HG03097 (cell line): ENCODE measurements around the gene HOXB4.

ENCODE experiments used
- ATAC-seq: cut with Tn5 transposase; IDR thresholded peaks from one replicate; pipeline ENCODE4 v1.9.1; 2021; ENCODE audit not compliant: unreplicated experiment, low FRiP score

Gene HOXB4

DNA sequence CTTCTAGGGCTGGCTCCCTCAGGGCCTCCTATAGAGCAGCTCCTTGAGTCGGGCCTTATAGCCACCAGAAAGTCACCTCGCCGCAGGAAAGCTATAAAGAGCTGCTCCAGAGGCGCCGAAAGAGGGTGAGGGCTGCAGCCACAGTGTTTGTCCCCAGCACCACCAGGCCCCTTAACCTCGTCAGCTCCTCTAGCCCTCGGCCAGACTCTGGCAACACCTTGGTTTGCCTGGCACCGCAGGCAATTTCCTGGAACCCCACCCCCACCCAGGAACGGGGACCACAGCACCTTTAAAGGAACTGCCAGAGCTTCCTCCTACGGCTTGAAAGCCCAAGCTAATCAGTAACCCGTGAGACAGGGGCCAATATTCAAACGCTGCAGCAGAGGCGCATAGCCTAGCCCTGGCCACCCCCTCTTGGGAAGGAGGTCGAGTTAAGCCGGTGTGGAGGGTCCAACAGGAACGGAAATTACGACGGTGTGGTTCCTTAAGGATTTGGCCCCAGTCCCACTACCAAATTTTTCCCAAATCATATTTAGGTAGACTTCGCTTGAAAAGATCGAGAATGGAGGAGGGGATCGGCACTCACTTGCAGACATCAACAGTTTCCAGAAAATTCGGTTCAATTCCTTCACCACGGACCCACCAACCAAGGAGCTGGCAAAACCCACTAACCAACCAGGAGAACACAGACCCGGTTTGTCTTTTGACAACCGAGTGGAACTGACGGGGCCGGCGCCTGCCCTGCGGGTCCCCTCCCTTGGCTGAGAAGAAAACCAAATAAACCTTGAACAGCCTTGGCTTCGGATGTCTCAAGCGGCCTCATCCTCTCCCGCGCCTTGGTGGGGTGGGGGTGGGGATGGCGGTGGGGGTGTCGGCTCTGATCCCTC lies 23.6 kb upstream of the HOXB4 start:
- no peak for ATAC-seq

DNA sequence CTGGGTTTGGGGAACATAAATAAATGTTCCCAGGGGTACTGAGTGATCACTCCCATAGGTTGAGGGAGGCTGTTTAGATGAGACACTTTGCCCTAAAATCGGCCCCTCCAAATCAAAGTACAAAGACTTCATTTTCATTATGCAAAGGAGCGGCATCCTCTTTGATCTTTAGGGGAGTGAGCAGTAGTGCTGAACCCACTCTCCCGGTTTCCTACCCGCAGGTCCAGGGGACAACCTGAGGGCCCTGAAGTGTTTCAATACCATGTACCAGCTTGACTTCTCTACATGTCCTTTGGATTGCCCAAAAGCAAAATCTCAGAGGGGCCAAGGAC lies 23.0 kb upstream of the HOXB4 start:
- ATAC-seq: no peak

DNA sequence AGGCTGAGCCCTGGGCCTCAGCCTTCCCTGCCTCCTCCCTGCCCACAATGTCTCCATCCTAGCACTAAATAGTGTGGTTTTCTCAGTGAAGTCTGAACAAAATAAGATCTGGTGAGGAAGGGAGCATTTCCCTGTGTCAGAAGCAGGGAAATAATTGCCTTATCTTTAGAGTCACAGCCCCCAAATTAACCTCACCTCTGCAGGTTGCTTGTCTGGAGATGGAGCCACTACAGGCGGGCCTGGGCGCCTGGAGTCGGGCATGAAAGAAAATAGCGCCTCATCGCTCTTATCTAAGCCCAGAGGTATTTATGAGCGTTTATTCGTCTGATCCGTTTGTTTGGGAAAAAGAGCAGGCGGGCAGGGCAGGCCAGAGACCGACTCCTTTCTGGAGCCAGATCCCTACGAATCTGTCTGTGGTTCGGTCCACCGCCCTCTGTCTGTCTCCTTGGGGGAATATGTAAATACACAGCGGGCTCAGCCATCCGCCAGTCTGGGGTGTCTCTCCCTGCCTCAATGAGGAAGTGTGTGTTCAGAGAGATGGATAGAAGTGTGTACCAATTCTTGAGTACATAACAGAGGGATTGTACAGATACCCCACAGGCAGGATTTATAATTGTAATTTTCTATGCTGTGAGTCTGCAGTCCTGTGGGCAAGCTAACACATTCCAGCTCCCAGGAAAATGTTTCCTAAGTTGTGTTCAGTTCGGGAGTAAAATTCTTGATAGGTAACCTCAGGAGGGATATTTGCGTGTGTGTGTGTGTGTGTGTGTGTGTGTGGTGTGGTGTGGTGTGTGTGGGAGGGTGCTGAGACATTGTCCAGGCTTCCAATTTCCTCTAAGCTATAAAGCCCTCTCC lies 22.3 kb upstream of the HOXB4 start:
- no peak for ATAC-seq

DNA sequence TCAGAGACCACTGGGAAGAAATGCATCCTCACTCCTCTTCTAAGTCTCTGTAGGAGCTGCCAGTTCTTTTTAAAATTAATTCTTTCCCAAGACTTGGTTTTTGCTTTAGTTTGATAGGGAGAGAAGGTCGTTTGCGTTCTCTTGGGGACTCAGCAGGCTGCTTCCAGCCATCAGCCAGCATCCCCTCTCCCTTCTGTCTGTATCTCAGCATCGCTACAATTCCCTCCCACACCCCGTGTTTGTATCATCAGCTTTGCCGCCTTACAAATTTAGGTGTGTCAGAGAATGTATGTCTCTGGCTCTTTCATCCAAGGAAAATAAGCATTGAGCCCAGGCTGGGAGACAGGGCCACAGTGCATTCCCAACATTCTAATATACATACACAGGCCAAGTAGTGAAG lies 21.2 kb upstream of the HOXB4 start:
- no peak for ATAC-seq

DNA sequence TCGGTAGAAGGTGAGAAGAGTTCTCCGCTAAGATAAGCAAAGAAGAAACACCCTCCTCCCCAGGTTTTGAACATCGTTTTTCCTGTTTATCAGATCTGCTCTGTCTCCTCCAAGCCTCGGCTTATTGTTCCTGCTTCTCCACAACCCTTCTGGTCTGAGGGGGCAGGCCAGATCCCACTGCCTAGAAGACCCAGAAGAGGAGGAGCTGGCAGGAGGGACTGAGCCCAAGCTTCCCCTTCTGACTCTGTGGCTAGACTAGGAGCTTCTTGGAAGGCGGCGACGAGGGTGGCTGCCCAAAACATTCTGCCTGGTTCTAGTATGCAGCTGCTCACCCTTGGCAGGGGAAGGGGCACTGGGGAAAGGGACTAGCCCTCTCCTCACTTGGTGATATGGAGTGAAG lies 20.6 kb upstream of the HOXB4 start:
- ATAC-seq: no peak

DNA sequence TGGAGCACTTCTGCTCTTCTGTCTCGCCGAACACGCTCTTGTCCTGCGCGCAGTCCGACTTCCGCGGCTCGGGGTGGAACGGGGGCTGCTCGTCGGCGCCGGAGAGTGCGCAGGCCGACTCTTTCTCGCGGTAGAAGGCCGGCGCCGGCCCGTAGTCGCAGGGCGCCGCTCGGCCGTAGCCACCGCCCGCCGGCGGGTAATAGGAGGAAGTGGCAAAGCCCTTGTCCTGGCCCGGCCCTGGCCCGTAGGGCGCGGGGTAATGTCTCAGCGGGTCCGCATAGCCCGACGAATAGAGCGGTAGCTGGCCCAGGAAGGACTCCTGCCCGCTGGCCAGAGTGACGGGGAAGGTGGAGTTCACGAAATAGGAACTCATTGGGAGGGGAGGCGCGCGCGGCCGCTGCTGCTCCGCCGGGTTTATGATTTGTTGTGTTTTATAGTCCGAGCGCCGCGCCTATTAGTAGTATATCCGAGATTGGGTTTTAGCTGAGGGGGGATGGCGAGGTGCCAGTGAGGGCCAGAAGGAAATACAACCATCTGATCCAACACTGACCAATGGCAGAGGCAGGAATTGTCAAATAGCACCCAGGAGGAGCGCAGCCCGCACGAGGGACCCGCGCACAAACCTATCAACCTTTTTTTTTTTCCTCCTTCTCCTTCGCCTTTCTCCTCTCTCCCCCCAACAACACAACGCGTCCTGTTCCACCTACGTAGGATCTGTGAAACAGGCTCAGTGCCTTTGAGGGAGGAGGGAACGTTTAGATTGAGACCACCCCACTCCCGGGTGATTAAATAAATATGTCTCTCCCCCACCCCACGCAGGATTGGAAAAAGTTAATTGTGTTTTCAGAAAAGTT lies 19.9 kb upstream of the HOXB4 start:
- no peak for ATAC-seq

DNA sequence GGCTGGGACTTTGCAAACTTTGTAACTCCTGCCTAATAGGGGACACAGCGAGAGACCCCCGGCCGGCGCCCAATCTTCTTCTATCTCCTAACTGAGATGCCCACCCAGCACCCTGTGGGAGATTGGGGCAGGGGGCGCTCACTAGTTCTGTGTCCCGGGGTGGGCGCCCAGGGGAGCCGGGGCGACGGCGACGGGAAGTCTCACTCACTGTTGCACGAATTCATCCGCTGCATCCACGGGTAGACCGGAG lies 19.3 kb upstream of the HOXB4 start:
- ATAC-seq: no peak

DNA sequence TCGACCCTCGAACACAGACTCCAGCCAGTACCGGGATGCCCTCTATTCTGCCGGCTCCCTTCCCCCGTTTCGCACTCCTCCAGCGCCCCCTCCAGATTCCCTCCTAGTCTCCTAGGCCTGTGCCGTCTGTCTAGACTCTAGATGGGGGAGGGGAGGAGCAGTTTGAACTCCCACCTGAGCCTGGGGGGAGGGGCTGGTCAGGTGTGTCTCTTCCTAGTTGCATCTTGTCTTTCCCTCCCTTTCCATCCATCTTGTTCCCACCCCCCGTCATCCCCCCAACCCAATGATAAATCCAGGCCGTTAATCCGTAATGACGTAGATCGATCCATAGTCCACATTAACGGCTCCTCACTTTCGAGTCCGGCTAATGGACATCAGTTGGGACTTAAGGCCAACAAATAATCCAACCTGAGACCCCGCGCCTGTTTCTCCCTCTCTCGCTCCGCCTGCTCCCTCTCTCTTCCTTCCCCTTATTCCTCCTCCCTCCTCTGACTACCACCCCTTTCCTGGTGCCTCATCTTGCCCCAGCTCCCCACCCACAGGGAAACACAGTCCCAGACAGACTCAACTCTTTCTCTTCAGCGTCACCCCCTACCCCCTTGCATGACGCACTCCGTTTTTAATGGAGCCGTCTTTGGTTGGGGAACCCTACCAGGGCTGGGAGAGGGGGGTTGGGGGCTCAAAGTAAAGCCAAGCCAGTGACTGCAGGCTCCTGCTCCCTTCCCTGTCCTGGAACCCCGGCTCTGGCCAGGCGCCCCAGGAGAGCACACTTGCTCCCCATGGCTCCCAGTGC lies 18.8 kb upstream of the HOXB4 start:
- ATAC-seq: no peak

DNA sequence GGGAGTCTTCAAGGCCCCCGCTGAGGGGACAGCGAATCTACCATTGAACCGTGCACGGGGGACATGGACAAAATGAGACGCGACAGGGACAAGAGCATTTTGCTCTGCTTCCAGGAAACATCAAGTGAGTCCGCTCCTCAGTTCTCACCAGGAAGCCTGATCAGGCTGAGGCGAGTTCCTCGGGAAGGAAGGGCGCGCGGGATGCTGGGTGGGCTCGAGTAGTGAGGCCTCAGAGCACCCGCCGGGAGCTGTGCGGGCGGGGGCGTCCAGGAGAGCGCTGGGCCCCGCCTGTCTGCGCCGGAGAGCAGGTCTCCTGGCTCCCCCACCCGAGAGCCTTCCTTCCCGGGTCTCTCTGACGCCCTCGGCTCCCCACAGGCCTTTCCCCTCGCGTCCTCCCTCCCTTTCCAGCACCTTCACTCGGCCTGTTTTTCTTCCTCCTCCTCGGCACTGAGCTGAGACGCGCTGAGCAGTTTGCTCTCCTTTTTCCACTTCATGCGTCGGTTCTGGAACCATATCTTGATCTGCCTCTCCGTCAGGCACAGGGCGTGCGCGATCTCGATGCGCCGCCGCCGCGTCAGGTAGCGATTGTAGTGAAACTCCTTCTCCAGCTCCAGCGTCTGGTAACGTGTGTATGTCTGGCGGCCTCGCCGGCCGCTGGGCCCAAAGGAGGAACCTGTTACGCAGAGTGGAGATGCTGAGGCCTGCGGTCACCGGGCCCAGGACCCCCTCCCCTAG lies 18.0 kb upstream of the HOXB4 start:
- no peak for ATAC-seq

DNA sequence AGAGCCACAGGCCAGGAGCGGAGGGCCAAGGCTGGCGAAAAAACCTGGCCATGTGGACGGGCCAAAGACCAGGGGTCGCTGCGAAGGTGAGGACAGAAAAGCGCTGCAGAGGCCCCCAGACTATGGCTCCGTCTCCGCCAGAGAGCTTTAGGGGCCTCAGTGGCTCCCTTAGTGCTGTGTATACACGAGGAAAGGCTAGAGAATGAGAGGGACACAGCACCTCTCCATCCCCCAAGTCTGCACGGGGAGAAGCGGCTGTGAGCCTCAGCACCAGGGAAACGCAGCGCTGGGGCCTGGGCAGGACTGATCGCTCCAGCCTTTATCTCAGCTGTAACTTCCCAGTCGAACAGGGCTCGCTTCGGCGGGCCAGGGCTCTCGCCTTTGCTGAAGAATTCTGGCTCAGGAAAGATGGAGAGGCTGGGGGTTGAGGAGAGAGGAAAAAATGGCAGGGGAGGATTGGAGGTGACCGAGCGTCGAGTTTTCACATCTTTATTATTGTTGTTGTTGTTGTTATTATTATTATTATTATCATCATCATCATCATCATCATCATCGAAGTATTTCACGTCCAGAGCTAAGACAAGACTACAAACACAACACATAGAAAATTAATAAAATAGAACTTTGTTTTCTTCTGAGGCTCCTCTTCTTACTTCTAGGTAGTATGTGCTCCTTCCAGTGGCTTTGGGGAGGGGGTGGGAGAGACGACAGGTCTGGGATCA lies 17.3 kb upstream of the HOXB4 start:
- ATAC-seq: no peak

DNA sequence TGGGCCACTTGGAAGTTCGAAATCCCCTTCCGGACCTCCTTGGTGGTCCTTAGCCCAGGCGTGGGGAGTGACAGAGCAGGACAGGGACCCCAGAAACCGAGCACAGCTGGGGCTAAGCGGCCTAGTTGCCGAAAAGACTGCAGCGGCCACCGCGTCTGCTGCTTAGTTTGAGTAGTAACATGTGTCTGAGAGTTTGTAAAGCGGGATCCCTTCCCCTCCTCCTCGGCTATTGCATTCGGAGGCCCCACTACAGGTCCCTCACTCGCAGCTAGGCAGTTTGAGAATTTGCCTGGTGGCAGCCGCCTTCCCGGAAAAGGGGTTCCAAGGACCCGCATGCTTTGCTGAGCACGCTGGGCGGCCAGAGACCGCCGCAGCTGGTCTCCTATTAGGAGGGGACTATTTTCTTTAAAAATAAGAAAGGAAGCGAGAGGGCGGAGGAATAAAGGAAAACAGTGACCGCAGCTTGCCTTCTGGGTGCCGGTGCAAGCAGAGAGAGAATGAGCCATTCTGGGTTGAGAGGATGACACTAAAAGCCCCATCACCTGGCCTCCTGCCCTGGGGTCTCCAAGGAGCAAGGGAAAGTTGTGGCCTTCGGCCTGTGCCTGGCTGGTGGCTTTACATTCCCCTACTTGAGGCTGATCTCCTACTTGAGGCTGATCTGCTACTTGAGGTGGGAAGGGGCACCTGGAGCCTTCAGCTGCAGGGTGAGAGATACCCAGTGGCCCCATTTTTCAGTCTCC lies 16.6 kb upstream of the HOXB4 start:
- no peak for ATAC-seq

DNA sequence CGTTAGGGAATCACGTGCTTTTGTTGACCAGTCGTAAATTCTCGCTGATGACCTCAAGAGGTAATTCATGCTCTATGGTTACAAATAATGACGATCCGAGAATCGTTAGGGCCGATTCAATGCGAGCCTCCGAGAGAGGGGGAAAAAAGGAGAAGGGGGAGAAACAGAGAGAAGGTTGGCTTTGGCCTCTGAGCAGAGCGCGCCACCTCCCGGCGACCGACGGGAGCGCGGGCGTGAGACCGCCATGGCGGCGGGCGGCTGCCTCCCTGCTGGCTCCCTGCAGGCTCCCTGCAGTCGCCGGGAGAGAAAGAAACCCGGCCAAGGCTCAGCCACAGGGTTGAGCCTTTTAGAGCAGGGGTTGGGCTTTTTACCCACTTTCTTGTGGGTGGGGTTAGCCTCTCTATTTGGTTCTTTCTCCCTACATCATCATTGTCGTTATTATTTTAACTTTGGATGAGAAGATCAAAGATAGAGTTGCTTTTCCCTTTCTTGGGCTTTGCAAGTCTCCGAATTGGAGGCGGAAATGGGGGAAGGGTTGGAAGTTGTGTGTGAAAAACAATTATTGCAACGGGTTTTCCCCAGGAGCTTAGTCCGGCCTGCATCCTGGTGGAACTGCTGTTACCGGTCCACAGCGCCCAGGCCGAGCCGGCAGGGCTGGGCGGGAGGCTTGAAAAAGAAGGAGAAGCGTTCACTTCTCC lies 15.8 kb upstream of the HOXB4 start:
- no peak for ATAC-seq

DNA sequence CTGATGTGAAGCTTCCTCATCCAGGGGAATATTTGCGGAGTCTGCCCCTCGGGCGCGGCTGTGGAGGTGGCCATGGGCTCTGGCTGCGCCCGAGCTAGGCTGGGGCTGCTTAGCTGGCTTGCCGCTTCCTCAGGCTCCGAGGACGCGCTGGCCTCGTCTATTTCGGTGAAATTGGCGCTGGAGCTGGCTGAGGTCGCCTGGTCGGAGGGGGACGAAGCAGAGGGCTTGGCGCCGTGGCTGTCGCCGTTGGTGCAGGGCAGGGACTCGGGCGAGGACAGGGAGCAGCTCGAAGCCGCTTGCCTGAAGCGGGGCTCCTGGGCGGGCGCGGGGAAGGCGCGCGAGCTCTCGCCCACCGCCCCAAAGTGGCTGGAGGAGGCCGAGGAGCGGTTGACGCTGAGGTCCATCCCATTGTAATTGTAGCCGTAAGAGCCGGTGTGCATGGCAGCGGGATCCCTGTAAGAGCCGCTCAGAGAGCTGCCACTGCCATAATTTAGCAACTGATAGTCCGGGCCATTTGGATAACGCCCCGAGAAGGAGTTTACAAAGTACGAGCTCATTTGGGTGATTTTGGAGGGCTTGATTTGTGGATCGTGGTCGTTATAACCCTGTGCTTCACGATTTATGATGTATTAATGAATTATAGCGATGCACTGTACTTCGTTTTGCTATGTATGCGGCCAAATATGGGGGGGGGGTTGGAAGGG lies 15.1 kb upstream of the HOXB4 start, which contains the start of gene HOXB5:
HOXB5 (minus strand) TSS at position 654 of the 704 bp plus-strand sequence; CDS start at position 557, 97 bp downstream.
- no peak for ATAC-seq

DNA sequence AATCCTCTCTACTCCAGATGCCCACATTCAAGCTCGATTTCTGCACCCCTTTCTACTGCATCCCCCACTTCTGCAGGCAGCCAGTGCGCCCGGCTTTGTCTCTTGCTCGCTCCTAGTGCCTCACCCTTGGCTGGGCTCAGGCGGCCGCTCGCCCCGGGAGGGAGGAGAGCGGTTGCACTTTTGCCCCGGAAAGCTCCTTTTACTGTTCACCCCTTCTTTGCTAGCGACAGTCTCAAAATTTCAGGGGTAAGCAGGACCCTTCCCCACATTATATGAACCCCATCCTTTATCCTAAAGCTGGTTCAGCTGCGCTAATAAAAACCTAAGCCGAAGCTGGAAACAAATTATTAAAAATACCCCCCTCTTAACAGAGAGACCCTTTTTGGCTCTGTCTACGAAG lies 14.4 kb upstream of the HOXB4 start:
- ATAC-seq: no peak

DNA sequence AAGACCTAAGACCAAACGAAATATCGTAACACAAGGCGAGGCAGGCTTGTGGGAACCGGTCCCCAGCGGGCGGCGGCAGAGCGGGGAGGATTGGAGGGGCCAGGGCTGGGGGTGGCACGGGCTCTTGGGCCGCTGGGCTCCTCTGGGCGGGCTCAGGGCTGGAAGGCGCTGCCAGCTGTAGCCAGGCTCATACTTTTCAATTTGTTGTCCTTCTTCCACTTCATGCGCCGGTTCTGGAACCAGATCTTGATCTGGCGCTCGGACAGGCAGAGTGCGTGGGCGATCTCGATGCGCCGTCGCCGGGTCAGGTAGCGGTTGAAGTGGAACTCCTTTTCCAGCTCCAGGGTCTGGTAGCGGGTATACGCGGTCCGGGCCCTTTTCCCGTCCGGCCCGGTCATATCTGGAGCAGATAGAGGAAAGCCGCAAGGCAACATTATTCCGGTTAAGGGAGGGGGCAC lies 13.9 kb upstream of the HOXB4 start:
- no peak for ATAC-seq

DNA sequence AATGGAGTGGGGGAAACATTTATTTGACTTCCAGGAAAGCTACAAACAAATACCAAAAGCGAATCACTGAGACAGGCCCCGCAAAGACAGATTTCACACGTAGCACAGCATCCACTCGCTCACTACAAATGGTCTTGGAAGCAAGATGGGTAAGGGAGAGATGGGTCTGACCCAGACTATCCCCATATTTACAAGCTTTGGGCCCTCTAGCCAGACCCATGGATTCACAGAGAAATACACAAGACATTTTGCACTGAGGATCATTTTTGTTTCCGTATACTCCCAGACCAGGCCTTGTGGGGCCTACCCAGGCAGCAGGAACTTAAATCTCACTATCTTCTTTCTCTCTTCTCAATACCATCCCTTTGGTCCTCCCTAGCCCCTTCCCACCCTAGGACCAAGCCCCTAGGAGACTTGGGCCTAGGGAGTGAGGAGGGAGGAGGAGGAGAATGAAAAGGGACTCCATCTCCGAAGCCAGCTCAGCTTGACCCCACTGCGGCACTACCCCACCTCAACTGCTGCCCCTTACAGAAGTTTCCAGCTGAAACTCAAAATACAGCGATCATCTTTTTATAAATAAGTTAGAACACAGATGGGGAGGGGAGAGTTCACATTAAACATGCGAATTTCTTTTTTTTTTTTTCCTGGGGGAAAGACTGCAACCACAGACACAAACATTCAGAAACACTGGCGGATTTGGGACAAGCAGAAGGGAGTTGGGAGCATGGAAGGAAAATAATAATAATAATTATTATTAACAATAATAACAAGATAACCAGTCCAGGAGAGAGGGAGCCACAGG lies 13.3 kb upstream of the HOXB4 start:
- ATAC-seq: no peak
